NB4 (cell line): ENCODE measurements around the gene STX3.

Experiments used
- CTCF ChIP-seq: IDR thresholded peaks from one replicate; pipeline ENCODE4 v1.5.1; 2012; ENCODE audit warnings: low read depth, low read length
- MAX ChIP-seq: IDR thresholded peaks from 2 replicates; pipeline ENCODE4 v1.6.1; 2011; ENCODE audit warnings: low read depth, low read length
- MYC ChIP-seq: IDR thresholded peaks from 2 replicates; pipeline ENCODE4 v1.6.1; 2011; ENCODE audit warnings: low read depth, low read length
- POLR2A ChIP-seq: IDR thresholded peaks from 2 replicates; pipeline ENCODE4 v1.6.1; 2011; ENCODE audit warnings: mild to moderate bottlenecking; ENCODE audit not compliant: insufficient read length; ENCODE audit errors: extremely low read depth

GRCh38 chr11:59807047-59807610 is 52.0 kb downstream of the STX3 start:
- TF ChIP-seq CTCF (no peak), POLR2A (no peak), MAX (no peak), MYC (no peak)
